COLO668 (cell line): ENCODE data around the gene OBP2A.
"Not testable (repeated sequence)": the region's sequence is repeated elsewhere in the genome, so short reads cannot be mapped to it uniquely, and the experiment has no call there.

Experiments used
- DNase-seq: peaks from one replicate; lab custom pipeline; 2025; ENCODE audit not compliant: unreplicated experiment; lab: John Stamatoyannopoulos, UW

Gene OBP2A

DNA sequence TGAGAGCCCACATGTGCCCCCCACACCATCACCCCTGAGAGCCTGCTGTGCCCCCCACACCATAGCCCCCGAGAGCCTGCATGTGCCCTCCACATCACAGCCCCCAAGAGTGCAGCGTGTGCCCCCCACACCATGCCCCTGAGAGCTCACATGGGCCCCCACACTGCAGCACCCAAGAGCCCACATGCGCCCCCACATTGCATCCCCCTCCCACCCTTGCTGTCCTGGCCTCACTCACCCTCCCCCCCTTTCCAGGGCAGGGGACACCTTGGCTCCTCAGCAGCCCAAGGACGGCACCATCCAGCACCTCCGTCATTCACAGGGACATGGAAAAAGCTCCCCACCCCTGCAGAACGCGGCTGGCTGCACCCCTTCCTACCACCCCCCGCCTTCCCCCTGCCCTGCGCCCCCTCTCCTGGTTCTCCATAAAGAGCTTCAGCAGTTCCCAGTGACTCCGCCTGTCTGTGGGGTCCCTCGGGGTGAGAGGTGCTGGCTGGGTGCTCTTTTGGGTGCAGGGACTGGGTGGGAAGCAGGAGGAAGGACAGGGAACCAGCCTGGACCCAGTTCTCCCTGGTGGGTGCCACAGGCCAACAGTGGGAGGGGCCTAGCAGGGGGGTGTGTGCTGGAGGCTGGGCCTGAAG, 19.7 kb upstream of the OBP2A start:
- DNase-seq: no peak

DNA sequence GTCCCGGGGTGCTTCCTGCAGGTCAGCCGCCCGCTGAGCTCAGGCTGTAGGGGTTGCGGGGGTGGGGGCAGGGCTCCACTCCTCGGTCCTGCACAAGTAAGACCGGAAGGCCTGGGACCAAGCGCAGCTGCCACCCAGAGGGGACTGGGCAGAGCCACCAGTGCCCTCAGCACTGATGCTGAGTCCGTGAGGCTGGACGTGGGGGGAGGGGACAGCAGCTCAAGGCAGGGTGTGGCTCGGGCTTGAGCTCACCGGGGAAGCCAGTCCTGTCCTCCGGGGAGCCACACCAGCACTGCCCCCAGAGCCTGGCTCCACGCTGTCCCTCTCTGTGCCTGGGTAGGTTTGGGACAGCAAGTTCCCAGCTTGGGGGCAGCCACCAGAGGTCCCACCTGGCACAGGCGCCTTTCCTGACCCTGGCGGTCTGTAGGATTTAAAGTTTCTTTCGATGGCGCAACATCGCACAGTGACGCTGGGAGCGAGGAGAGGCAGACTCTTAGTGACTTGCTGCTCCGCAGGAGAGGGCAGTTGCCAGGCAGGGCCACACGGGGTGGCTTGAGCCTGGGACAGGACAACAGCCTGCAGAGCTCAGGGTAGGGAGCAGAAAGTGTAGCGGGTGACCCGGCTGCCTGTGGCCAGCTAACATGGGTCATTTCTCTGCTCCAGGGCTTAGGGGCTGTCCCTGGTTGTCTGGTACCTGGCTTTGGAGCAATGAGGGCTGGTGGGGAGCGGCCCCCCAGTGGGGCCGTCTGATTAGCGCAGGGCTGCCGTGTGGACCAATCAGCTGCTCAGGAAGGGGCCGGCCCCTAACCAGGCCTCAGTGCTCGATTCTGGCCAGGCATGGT, 19.0 kb upstream of the OBP2A start:
- DNase-seq: peak; percentile 5

DNA sequence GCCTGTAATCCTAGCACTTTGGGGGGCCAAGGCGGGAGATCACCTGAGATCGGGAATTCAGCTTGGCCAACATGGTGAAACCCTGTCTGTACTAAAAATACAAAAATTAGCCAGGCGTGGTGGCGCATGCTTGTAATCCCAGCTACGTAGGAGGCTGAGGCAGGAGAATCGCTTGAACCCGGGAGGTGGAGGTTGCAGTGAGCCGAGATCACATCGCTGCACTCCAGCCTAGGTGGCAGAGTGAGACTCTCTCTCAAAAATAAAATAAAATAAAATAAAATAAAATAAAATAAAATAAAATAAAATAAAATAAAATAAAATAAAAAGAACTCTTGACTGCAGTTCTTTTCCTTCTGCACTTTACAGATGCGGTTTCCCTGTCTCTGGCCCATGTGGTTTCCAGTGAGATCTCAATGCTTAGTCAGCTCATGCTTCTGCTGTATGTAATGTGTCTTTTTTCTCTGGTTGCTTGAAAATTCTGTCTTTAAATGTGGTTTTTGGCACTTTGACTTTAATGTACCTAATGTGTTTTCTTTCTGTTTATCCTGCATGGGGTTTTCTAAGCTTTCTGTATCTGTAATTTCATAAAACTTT, 17.0 kb upstream of the OBP2A start:
- DNase-seq: not testable (repeated sequence)

DNA sequence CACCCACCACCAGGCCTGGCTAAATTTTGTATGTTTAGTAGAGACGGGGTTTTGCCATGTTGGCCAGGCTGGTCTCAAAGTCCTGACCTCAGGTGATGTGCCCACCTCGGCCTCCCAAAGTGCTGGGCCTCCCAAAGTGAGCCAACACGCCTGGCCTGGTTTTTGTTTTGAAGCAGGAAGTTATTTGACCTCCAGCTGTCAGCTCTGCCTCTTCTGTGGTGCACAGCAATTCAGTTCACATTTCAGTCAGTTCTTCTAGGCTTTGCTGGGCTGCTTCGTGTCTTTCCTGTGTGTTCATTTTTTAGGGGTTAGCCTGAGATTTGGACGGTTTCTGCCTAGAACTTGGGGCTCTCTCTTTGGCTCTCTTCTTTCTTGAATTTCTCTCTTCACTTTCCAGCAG, 15.8 kb upstream of the OBP2A start:
- DNase-seq: no peak

DNA sequence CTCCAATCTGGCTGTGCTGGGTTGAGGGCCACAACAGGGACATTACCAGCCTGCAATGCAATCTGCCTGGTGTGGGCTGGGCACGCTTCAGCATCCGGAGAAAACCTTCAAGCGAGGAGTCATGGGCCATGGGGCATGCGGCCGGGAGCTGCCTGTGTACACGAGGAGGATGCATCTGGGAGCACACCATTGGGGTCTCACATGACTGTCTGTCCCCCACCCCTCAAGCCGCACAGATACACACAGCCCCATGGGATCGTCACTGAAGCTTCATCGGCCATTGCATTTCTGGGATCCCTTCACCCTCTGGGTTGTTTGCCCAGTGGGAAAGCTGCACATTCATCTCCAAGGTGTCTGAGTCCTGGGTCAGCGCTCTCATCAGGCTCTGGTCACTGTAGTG, 14.8 kb upstream of the OBP2A start:
- DNase-seq: no peak

DNA sequence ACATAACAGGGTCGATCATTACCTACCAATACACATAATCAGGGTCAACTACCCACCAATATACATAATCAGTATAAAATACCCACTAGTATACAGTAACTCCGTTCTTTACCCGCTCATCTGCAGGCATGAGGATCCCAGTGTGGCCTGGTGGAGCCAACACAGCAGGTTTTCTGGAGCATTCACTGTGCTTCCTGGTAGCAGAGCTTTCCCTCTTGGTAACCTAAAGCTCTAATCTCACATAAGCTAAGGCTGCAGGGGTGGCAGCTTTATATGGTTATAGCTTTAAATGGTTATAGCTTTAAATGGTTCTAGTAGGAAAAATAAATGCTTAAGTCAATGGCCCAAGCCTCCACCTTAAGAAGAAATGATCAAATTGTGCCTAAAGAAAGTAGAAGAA, 12.8 kb upstream of the OBP2A start:
- DNase-seq: no peak

DNA sequence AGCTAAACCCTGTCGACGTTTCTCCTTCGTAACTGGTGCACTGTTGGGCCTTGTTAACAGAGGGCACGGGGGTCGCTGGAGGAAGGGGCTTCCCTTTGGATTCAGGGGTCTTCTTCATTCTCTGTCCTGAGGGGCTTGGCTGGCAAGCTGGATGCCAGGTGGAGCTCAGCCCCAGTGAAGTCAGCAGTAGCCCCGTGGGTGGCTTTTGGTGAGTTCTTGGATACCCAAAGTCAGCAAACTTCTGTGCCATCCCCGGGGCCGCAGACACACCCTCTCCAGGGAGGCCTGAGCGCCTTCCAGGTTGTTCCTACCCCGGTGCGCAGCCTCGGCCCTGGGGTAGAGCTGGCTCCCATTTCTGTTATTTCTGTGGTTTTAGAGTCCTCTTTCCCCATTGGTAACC, 12.3 kb upstream of the OBP2A start:
- no peak for DNase-seq

DNA sequence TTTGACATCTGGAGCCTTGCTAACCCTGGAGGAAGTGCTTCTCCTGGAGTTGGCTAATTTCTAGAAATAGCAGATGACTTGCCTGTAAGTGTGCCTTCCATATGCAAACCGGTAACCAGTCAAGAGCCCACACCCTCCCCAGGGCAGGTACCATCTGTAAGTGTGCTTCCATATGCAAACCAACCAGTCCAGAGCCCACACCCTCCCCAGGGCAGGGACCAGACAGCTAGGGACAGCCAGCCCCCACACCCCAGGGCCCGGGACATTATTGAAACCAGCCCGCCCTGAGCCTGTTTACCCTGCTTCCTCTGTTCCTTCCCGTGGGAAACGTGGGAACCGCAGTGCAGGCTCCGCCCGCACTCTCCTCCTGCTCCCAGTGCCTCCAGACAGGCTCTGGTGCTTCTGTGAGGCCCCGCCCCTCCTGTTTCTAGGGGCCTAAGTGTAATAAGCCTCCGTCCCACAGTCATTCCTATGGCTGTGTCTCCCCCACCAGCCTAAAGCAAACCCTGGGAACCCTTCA, 11.7 kb upstream of the OBP2A start:
- not testable (repeated sequence) for DNase-seq

DNA sequence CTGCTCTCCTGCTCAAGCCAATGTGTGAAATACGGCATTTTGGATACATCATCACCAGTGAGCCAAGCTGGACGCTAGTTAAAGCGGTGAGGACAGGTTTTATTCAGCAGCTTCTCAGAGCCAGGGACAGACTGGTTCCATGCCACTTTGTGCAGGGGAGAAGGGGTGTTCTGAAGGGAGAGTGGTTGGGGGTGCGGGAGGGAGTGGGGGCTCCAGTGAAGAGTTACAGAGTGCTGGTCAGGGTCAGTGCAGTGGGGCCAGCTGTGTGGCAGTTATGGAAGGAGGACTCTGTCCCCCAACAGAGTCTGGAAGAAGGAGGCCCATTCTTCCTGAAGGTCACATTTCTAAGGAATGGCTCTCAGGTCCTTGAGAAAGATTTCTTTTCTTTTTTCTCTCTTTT, 11.1 kb upstream of the OBP2A start:
- not testable (repeated sequence) for DNase-seq

DNA sequence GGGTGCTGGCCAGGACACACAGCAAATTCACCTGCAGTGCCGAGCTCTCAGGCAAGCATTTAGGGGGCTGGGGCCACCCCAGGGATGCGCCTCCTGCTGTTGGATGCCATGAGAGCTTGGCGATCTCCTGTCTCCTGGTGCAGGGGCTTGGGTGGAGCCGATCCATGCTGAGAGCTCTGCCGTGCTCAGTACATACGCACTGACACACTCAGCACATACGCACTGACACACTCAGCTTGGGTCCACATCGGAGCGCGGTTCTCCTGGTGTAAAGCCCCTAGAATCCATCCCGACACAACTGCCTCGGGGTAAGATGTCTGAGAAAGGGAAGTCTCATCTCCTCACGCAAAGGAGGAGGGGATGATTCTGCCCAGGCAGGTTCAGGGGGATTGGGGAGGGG, 10.3 kb upstream of the OBP2A start:
- not testable (repeated sequence) for DNase-seq

DNA sequence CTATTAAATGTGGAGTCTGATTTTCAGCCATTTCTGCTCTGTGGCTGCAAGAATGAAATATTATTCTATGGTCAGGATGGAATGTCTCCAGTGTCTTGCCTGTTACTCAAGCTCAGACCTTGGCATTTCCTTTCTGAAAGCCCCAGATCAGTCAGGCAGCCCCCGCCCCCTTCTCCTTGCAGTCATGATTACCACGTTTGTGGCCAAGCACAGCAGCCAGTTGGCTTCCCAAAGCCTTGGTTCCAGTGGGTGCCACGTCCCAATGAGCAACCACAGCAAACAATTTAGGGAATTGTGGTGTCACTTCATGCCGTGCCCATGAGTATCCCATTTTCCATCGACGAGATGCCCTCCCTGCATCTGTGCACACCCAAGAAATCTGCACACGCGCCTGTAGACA, 9.7 kb upstream of the OBP2A start:
- DNase-seq: no peak

DNA sequence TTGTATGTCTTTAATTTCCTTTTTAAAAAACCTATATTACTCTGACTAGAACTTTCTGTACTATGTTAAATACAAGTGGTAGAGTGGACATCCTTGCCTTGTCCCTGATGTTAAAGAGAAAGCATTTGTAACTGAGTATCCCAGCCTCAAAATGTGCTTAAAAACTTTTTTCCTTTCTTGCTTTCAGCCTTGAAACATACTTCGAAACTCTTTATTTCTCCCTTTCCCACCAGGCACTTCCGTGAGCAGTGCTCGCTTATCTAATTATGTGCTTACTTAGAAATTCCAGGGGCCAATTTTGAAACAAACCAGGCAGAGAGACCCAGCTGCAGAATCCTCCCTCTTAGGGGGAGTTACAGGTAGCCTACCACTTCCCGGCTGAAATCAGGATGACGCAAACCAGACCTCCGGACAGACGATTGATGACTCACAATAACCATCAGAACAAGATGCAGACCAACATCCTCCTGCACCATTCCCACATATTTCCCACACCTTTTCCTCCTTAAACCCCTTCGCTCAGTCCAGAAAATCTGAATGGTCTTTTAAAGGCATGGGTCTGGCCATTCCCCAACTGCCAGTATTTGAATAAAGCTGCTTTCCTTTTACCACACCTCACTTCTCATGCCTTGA, 2.5 kb upstream of the OBP2A start:
- not testable (repeated sequence) for DNase-seq

DNA sequence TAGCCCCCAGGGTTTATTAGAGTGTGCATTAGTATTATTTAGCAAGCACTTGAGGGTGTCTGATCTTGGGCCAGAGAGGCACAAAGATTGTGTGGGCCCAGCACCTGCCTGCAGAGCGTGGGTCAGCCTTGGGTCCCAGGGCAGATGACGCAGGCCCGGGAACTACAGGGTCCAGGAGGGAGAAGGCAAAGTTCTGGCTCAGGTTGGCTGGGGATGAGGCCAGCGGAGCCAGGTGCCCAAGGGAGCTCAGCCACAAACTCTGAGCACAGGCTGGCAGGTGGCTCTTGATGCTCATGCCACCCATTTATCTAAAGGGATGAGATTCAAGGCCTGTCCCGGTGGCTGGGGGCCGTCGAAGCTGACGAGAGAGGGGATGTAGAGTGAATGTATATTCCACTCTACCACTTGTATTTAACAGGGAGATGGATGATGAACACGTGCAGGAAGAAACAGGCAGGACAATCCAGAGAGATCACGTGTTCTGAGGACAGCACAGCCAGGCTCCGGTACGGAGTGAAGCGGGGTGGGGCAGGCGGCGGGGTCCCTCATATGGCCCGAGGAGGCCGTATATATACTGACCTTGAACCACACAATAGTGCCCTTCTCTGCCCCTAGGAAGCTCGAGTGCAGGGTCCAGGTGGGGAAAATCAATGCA, 818 bp upstream of the OBP2A start:
- no peak for DNase-seq

DNA sequence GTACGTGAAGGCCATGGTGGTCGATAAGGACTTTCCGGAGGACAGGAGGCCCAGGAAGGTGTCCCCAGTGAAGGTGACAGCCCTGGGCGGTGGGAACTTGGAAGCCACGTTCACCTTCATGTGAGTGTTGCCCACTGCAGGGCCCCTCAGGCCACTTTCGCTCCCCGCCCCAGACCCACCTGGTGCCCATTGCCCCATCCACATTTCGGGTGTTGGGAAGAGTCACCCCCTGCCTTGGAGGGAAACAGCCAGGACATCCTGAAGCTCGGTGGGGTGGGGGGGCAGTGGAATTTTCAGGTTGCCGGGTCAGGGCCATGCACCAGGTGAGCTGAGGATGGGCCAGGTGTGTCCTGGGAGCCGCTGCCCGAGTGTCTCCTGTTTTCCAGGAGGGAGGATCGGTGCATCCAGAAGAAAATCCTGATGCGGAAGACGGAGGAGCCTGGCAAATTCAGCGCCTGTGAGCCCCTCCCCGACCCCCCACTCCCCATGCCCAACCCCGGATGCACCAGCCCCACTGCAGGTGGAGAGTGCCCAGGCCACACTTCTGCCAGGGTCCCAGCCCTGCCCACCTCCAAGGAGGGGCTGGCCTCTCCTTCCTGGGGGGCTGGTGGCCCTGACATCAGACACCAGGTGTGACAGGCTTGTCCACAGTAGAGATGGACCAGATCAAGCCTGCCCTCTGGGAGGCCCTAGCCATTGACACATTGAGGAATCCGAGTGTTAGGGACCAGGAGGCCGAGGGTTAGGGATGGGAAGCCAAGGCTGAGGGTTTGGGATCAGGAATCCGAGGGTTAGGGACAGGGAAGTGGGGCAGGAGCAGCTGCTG, 1.1 kb downstream of the OBP2A start:
- not testable (repeated sequence) for DNase-seq

DNA sequence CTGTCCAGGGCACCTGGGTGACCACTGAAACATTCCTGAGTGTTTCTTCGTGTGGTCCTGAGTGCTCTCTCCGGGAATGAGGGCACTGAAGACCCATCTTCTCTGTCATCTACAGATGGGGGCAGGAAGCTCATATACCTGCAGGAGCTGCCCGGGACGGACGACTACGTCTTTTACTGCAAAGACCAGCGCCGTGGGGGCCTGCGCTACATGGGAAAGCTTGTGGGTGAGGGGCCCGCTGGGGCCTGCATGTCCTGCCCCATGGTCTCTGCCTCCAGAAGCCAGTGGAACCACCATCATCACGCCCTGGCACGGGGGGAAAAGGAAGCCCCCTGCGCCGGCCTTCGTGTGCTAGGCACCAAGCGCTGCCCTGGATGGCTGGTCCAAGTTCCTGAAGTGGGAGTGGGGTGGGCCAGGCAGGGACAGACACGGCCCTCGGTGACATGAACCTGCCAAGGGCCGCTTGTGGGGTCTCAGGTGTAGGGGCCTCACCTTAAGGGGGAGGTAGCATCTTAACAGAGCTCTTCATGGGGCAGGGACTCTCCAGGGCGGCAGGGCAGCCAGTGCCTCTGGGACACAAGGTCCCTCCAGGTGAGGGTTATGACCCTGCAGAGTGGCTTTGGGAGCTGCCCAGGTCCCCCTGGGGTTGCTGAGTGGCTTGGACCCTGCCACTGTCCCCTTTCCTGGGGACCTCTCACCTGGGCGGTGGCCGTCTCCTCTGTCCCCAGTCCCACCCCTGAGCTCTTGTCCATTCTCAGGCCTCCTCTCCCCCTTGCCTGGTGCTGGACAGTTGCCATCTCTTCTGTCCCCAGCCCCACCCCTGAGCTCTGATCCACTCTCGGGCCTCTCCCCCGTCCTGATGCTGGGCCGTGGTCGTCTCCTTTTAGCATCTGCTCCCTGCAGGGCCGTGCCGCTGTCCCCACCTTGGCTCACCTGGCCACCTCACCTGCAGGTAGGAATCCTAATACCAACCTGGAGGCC, 2.1 kb downstream of the OBP2A start:
- DNase-seq: no peak

DNA sequence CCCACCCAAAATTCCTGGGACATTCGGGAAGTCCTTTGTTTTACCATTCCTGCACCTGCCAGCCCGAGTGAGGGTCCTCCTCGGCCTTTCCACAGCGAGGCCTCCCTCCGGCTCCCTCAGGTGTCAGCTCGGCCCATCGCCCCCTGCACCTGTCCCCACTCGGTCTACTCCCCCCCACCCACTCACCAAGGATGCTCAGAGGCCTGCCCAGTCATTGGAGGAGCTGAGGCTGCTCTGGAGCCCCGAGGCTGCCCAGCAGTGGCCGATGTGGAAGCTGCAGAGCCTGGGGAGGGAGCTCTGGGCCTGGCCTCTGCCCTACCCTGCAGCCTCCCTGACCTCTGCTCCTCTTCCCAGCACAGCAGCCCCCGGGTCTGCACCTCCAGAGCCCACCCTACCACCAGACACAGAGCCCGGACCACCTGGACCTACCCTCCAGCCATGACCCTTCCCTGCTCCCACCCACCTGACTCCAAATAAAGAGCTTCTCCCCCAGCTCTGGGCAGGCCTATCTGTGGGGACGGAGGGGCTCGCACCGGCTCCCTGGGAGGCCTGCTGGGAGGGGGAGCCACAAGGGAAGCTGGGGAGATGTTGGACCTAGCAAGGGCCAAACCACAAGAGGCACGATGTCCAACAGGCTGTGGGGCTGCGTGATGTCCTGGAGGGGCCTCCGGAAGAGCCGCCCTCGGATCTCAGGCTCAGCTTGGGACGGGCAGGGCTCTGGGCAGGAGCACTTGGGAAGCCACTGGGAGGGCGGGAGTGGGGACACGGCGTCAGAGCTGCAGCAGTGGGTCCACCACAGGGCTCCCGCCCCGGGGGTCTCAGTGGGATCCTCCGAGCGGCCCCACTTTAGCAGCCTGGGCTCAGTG, 3.8 kb downstream of the OBP2A start:
- not testable (repeated sequence) for DNase-seq

DNA sequence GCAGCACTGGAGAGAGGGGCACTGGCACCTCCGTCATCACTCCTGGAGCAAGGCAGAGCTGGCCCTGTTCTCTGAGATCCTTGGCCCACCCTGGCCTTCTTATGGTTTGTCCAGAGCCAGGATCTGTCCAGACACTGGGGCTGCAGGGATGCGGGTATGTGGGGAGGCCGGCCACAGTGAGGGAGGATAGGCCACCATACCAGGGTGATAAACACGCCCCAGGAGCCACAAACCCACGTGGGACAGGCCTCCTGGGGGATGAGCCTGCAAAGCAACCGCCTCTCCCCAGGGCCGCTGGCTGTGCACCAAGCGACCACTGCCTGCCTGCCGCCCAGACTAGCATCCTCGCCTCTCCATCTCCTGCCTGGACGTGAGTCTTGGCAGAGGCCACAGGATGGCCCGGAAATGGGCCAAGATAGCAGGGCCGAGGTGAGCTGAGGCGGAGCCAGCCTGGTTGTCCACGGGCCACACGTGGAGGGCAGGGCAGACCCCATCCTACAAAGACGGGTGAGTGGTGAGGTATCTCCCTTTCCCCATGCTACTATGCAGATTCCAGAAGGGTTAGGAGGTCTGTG, 4.5 kb downstream of the OBP2A start:
- no peak for DNase-seq

DNA sequence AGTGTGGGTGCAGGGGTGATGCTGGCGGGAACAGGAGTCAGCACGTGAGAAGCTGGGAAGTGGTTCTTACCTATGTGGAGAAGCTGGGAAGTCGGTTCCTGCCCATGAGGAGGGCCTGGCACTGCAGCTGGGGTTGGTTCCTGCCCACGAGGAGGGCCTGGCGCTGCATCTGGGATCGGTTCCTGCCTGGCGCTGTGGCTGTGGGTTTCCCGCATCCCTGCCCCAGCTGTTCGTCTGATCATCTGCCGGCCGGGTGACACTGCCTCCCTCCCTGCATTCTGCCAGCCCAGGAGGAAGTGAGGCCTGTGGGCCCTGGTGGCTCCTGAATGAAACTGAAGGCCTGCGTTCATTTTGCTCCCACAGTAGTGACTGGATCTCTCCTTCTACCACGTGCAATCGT, 5.1 kb downstream of the OBP2A start:
- DNase-seq: no peak
